ENCODE results near the gene TPSB2.
"Not testable (repeated sequence)": the region's sequence is repeated elsewhere in the genome, so short reads cannot be mapped to it uniquely, and the experiment has no call there.

Gene TPSB2

GRCh38 chr16:1240436-1240835 lies 10.5 kb upstream of the TPSB2 start, which contains the start of gene TPSAB1:
TSS of gene TPSAB1 (plus strand) at chr16:1240705. CDS start at chr16:1240939, 234 bp downstream.
- DNase-seq, result not testable (repeated sequence)

GRCh38 chr16:1239575-1239974 lies 9.6 kb upstream of the TPSB2 start:
- DNase-seq, result not testable (repeated sequence)

- DNase-seq, result not testable (repeated sequence)
These were observed 8.9 kb upstream of the TPSB2 start for GRCh38 chr16:1238909-1239308.

- DNase-seq, result no peak
These were observed 8.0 kb upstream of the TPSB2 start for GRCh38 chr16:1237990-1238389.

- not testable (repeated sequence) for DNase-seq
These were observed 6.7 kb upstream of the TPSB2 start for GRCh38 chr16:1236659-1237058.

GRCh38 chr16:1232049-1232748 lies 2.2 kb upstream of the TPSB2 start:
- not testable (repeated sequence) for DNase-seq

GRCh38 chr16:1231301-1231700 lies 1.3 kb upstream of the TPSB2 start:
- not testable (repeated sequence) for DNase-seq

- DNase-seq, result peak in 1 of 3 donors; percentile 8
These were observed 658 bp upstream of the TPSB2 start for GRCh38 chr16:1230471-1231212.

- DNase-seq, result not testable (repeated sequence)
These were observed 508 bp downstream of the TPSB2 start for GRCh38 chr16:1229476-1229875.

GRCh38 chr16:1228227-1228626 lies 1.8 kb downstream of the TPSB2 start:
- not testable (repeated sequence) for DNase-seq

GRCh38 chr16:1226692-1227091 lies 3.3 kb downstream of the TPSB2 start:
- not testable (repeated sequence) for DNase-seq

- DNase-seq, result not testable (repeated sequence)
These were observed 4.2 kb downstream of the TPSB2 start for GRCh38 chr16:1225728-1226311.

- no peak for DNase-seq
These were observed 4.9 kb downstream of the TPSB2 start, which contains the start of gene TPSG1 for GRCh38 chr16:1225051-1225451. TSS of gene TPSG1 (minus strand) at chr16:1225268. CDS start at chr16:1225252, 16 bp downstream.

- no peak for DNase-seq
These were observed 5.4 kb downstream of the TPSB2 start for GRCh38 chr16:1224558-1224957.

GRCh38 chr16:1223355-1224214 lies 6.4 kb downstream of the TPSB2 start:
- no peak for DNase-seq

- no peak for DNase-seq
These were observed 7.2 kb downstream of the TPSB2 start for GRCh38 chr16:1222553-1223354.

GRCh38 chr16:1221628-1222552 lies 8.1 kb downstream of the TPSB2 start:
- no peak for DNase-seq

- DNase-seq, result no peak
These were observed 8.9 kb downstream of the TPSB2 start for GRCh38 chr16:1220841-1221627.

- no peak for DNase-seq
These were observed 9.8 kb downstream of the TPSB2 start for GRCh38 chr16:1220098-1220728.
